Mesodermal cell (in vitro differentiated cells): ENCODE measurements around the gene NT5C2.

Experiments
- H3K27ac ChIP-seq: 2 replicates; pipeline ENCODE4 v1.7.0; 2013; ENCODE audit warnings: mild to moderate bottlenecking, low read depth, low read length, moderate library complexity; ENCODE audit not compliant: severe bottlenecking
- H3K36me3 ChIP-seq: 2 replicates; pipeline ENCODE4 v1.7.1; 2013; ENCODE audit warnings: mild to moderate bottlenecking, low read length, moderate library complexity; ENCODE audit not compliant: control insufficient read depth, insufficient read depth
- H3K4me1 ChIP-seq: one replicate; pipeline ENCODE4 v1.7.1; 2013; ENCODE audit warnings: mild to moderate bottlenecking, low read length; ENCODE audit not compliant: insufficient read depth, control insufficient read depth, poor library complexity, severe bottlenecking
- H3K4me3 ChIP-seq: 2 replicates; pipeline ENCODE4 v1.7.0; 2013; ENCODE audit warnings: low read length, control low read depth, mild to moderate bottlenecking; ENCODE audit not compliant: insufficient read depth, poor library complexity, severe bottlenecking; ENCODE audit errors: extremely low read depth
- H3K9me3 ChIP-seq: 2 replicates; pipeline ENCODE4 v1.7.1; 2013; ENCODE audit warnings: mild to moderate bottlenecking, low read length, moderate library complexity; ENCODE audit not compliant: control insufficient read depth
- WGBS, 2 experiments: methylation state at CpG; one replicate each; pipeline ENCODE4 v1.1.5; 2013; ENCODE audit warnings: missing lambda C conversion rate in 2 of 2; ENCODE audit not compliant: insufficient coverage in 2 of 2; 5-methylcytosine and 5-hydroxymethylcytosine counted together

The NT5C2 gene

DNA sequence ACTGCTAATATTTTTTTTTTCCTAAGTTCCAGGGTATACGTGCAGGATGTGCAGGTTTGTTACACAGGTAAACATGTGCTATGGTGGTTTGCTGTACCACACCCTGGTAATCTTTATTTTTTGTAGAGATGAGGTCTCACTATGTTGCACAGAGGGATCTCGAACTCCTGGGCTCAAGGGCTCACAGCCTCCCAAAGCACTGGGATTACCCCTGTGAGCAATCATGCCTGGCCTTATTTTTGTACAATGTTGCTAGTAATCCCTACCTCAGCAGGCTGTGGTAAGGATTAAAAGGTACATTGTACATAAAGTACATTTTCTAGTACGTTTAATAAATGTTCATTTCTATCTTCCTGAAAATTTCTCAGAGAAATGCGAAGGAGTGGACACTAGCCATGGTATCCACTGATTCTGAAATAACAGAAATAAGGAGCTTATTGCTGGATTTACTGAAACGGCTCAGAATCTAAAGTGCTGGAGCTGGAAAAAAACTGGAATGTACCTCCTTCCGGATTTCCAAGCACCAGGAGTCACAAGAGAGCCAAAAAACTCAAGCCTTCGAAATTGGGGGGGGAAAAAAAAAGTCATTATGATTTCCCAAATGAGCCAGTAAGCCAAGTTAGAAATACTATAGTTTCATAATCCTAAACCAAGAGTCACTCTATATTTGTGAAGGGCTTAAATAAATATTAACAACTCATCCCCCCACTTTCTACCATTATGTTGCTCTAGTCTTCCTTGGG is 69.6 kb downstream of the NT5C2 start:
- Histone ChIP-seq H3K4me3 (no peak overlapping the region), H3K27ac (no peak overlapping the region), H3K4me1 (no peaks in the 10 kb centered on the region), H3K9me3 (no peaks in the 10 kb centered on the region), H3K36me3 (peaks cover 23% of the 10 kb centered on the region)
- 97 to 100% methylated on average over 2 to 5 of the region's 7 CpGs for WGBS, 2 experiments

DNA sequence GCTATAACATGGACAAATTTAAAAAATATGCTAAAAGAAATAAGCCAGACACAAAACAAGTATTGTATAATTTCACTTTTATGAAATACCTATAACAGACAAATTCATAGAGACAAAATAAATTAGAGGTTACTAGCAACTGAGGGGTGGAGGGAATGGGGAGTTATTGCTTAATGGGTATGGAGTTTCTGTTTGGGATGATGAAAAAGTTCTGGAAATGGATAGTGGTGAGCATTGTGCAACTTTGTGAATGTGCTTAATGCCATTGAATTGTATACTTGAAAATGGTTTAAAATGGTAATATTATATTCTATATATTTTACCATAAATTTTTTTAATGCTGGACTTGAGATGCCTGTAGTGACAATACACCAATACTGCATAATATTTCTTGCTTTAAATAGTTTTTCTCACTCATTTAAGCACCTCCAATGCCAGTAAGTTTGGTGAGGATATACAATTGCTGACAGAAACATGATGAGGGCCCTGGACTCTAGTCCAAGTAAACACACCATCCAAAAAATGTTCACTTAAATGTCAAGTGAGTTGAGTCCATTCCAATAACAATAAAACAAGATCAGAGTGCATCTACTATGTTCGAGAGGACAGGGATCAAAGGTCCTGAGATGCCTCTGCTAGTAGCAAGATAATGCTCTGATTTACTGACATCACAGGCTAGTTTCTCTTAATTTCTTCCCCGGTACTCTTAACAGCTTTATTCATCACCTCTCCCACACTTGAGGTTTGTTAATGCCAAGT is 71.9 kb downstream of the NT5C2 start:
- H3K36me3 ChIP-seq = peaks cover 18% of the 10 kb centered on the region
- no peaks in the 10 kb centered on the region for H3K4me1 ChIP-seq
- no peak overlapping the region for H3K4me3 ChIP-seq
- WGBS, 2 experiments = 100% methylated on average over 1 of the region's 2 CpGs
- no peak overlapping the region for H3K27ac ChIP-seq
- H3K9me3 ChIP-seq = no peaks in the 10 kb centered on the region

DNA sequence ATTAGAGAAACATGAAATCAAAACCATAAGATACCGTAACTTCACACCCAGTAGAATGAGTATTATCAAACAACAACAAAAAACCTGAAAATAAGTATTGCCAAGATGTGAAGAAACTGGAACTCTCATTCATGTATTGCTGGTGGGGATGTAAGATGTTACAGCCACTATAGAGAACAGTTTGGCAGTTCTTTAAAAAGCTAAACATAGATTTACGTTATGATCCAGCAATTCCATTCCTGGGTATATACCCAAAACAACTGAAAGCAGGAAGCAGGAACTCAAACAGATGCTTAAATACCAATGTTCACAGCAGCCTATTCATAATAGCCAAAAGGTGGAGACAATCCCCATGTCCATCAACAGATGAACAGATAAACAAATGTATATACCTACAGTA is 72.5 kb downstream of the NT5C2 start:
- Histone ChIP-seq H3K36me3 (peaks cover 14% of the 10 kb centered on the region), H3K27ac (no peak overlapping the region), H3K4me3 (no peak overlapping the region), H3K4me1 (no peaks in the 10 kb centered on the region), H3K9me3 (no peaks in the 10 kb centered on the region)
- WGBS, 2 experiments = 100% methylated on average over 1 of the region's 2 CpGs; no CpG with 5 or more reads in 1 of the 2 experiments

DNA sequence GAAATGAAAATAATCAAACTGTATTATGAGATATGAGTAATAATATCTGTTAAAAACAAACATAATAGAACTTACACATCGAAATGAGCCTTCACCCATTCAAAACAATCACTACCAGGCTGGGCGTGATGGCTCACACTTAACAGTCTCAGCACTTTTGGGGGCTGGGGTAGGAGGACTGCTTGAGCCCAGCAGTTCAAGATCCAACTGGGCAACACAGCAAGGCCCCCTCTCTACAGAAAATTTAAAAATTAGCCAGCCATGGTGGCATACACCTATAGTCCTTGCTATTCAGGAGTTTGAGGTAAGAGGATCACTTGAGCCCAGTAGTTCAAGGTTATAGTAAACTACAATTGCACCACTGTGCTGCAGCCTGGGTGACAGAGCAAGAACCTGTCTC is 75.8 kb downstream of the NT5C2 start:
- Histone ChIP-seq H3K36me3 (peaks cover 4% of the 10 kb centered on the region), H3K4me1 (no peaks in the 10 kb centered on the region), H3K9me3 (no peaks in the 10 kb centered on the region), H3K4me3 (no peak overlapping the region), H3K27ac (no peak overlapping the region)
- WGBS, 2 experiments = 100% methylated on average over 1 of the region's 2 CpGs; no CpG with 5 or more reads in 1 of the 2 experiments

DNA sequence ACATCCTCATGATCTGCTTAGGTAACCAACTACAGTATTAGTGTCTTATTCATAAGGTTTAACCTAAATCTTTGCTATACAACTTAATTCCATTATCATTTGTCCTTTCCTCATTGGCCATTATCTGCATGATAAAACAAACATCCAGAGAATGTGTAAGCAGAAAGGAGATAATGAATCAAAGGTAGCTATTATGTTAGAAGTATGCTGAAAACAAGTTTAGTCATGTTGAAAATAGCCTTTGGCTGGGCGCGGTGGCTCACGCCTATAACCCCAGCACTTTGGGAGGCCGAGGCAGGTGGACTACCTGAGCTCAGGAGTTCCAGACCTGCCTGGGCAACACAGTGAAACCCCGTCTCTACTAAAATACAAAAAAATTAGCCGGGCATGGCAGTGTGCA is 78.2 kb downstream of the NT5C2 start:
- Histone ChIP-seq H3K4me3 (no peak overlapping the region), H3K4me1 (no peaks in the 10 kb centered on the region), H3K9me3 (no peaks in the 10 kb centered on the region), H3K36me3 (peaks cover 18% of the 10 kb centered on the region), H3K27ac (no peak overlapping the region)
- 87 to 90% methylated on average over 6 of the region's 6 CpGs for WGBS, 2 experiments

DNA sequence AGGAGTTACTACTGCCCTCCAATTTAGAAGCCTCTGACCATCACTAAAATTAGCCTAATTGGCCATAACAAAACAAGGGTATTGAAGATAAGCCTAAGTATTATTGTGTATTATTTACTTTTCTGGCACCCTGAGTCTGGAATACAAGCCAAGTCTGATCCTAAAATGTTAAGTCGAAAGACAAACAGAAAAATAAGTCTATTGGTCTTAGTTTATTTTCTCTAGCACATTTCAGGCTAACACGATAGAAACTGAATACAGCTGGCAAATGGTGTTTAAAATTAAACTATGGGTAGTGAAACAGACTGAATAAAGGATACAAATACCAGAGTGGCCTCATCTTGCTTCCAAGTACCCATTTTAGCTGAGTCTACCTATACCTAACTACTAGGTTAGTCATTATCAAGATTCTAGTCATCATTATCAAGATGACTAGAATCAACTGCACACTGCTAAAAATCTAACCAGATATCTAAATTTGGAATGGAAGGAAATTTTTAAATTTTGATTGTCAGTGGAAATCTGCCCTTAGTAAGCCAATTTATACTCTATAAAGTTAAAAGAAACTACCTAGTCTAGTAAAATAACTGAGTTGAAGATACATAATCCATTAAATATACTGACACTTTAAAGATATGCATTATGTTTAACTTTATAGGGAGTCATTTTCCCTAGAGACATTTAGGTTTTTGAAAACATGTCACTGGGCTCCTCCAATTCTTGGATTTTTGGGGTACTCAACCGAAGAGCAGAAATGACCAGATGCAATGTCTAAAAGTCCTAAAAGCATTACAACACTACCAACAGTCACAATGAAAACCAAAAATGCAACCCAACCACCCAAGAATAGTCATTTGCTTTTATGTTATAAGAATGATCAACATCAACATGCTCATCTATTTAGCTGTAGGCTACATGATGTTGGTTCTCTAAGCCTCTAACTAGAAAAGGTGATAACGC is 80.9 kb downstream of the NT5C2 start:
- 80 to 100% methylated on average over 1 to 2 of the region's 4 CpGs for WGBS, 2 experiments

DNA sequence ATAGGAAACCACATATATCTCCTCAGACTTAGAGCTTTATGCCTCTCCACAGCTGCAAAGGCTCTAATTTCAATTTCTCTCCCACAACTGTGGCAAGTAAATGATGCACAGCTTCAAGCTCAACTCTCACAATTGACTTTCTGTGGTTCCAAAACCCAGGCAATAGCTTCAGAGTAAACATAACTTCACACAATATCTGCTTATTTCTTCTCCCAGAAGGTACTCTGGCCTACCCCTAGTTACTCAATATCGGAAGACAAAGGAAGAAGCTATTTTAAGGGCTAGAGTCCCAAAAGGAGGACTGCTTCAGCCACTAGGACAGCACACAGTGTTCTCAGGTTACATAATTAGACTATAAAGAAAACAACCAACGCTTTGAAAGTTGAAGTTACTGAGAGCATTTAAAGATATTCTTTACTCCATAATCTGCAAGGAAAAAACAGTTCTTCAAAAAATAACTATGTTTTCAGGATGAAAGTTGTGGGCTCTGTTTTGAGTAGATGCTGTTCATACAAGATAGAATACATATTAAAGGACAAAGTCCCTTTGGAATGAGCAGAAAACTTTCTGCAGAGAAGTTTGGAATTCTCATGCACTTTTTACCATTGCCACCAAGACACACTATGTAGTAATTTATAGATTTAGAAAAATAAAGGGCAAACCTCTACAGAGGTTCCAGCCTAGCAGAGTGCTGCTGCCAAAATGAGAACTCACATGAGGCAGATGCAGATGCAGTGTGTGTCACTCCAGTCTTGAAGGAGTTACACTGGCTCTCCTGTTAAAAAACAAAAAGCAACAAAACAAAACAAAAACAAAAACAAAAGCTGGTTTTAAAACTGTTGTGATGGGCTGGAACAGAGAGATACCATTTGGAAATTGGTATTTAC is 81.8 kb downstream of the NT5C2 start:
- Histone ChIP-seq H3K27ac (peak overlapping the region; percentile 46), H3K9me3 (no peaks in the 10 kb centered on the region), H3K4me3 (no peak overlapping the region), H3K36me3 (peaks cover 24% of the 10 kb centered on the region), H3K4me1 (no peaks in the 10 kb centered on the region)
- 86% methylated on average over 1 of the region's 2 CpGs; no CpG with 5 or more reads in 1 of the 2 experiments for WGBS, 2 experiments

More for the DNA sequence above, 80.9 kb downstream of the NT5C2 start:
- Histone ChIP-seq H3K4me1 (no peaks in the 10 kb centered on the region), H3K27ac (no peak overlapping the region), H3K4me3 (no peak overlapping the region), H3K9me3 (no peaks in the 10 kb centered on the region), H3K36me3 (peaks cover 25% of the 10 kb centered on the region)

DNA sequence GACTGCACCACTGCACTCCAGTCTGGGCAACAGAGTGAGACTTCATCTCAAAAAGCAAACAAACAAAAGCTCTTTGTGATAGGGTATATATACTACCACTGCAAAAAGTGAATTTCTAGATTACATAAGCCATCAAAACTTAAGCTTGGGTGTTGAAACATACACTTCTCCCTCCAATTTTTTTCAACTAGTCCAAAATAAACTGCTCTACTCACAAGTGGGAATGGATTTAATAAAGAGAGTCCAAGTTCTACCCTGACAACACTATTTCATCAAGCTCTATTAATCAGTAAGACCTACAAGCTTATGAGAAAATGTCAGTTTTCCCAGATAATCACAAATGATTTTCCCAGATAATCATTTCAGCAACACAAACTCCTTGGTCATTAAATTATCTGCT is 82.7 kb downstream of the NT5C2 start:
- Histone ChIP-seq H3K27ac (no peak overlapping the region), H3K4me3 (no peak overlapping the region), H3K36me3 (peaks cover 28% of the 10 kb centered on the region), H3K9me3 (no peaks in the 10 kb centered on the region), H3K4me1 (no peaks in the 10 kb centered on the region)

DNA sequence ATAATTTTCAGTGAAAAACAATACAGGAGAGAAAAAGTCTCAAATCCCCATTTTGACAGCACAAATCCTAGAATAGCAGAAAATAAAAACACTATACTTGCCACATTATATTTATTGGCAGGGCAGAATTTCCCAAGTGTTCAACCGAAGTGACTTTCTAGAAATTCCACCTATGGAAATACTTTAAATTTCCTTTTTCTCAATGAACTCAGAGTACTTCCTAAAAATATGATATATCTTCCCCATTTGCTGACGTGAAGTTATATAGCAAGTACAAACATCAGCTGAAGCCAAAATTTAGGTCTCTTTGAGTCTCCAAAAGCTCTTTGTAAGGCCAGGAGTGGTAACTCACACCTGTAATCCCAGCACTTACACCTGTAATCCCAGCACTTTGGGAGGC is 83.3 kb downstream of the NT5C2 start:
- Histone ChIP-seq H3K4me1 (no peaks in the 10 kb centered on the region), H3K4me3 (no peak overlapping the region), H3K36me3 (peaks cover 28% of the 10 kb centered on the region), H3K9me3 (no peaks in the 10 kb centered on the region), H3K27ac (no peak overlapping the region)
- 100% methylated on average over 2 of the region's 2 CpGs for whole genome bisulfite sequencing, 2 experiments

DNA sequence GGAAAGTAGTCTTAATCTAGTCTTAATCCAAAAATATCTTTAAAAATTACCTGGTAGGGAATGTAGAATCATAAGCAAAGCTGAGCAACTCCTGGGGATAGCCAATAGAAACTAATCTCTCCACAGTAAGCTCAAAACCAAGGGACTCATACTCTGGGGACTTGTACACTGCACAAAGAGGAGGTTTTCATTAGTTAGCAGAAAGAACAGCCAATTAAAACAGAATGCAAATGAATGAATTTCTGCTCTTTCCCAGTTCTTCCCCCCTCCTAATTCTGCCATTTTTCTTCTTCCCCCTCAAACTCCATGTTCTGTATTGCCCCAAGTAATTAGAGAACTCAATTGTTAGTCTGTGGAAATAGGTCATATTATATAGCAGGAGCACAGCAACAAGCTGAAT is 86.5 kb downstream of the NT5C2 start:
- Histone ChIP-seq H3K9me3 (no peaks in the 10 kb centered on the region), H3K36me3 (peaks cover 49% of the 10 kb centered on the region), H3K27ac (no peak overlapping the region), H3K4me1 (no peaks in the 10 kb centered on the region), H3K4me3 (no peak overlapping the region)
